Endothelial cell of umbilical vein (primary cell): ENCODE data around the gene PAIP2B. TPM values are rescaled to one million over a fixed set of nuclear protein-coding genes. Genes with fewer than 3 reads are reported as not detected.

Source experiments
- BruUV-seq: library from RNA; stranded (reverse); fragments of 400-500 nt; replicated peaks from 2 replicates; lab custom pipeline; 2021; lab: Mats Ljungman, UMichigan
- CTCF ChIA-PET: fragments of 300-600, 350-600 bp; sonication (Branson Sonifier 250); formaldehyde crosslinking; loops from one replicate; lab custom pipeline; 2021; ENCODE audit warnings: antibody characterized with exemption, inconsistent platforms; lab: Charles Lee
- POLR2A ChIA-PET: fragments of 300-600, 350-600 bp; sonication (Branson Sonifier 250); formaldehyde crosslinking; loops from one replicate; lab custom pipeline; 2021; ENCODE audit warnings: antibody characterized with exemption, inconsistent platforms; lab: Charles Lee
- DNase-seq: peaks from one replicate; pipeline ENCODE4 v3.0.0-alpha.2; 2011; ENCODE audit warnings: low read depth, low spot score
- FAIRE-seq: peaks from 2 replicates; lab custom pipeline; 2011; peaks lifted over from hg19 to GRCh38; lab: Jason Lieb, UNC
- H2AFZ ChIP-seq: 2 replicates; pipeline ENCODE4 v1.6.0; 2012; ENCODE audit warnings: low read depth, low read length, control low read depth, inconsistent platforms
- H3K27ac ChIP-seq: 2 replicates; pipeline ENCODE4 v1.5.1; 2011; ENCODE audit warnings: low read depth, mild to moderate bottlenecking, control low read depth, low read length, moderate library complexity; ENCODE audit not compliant: insufficient read depth
- H3K27me3 ChIP-seq, 2 experiments: 2 replicates each; pipeline versions ENCODE4 v1.6.0 to v1.6.1; 2011; ENCODE audit warnings: low read length in 2 of 2, mixed read lengths in 1 of 2; ENCODE audit not compliant: control insufficient read depth in 2 of 2, insufficient read depth in 2 of 2
- H3K36me3 ChIP-seq, 2 experiments: 2 replicates in 1 of 2; 3 replicates in 1 of 2; pipeline ENCODE4 v1.5.1; 2011; ENCODE audit warnings: low read length in 2 of 2, mild to moderate bottlenecking in 1 of 2, moderate library complexity in 1 of 2; ENCODE audit not compliant: control insufficient read depth in 2 of 2, insufficient read depth in 2 of 2; ENCODE audit errors: extremely low read depth in 1 of 2
- H3K4me1 ChIP-seq: 3 replicates; pipeline ENCODE4 v1.5.1; 2011; ENCODE audit warnings: mild to moderate bottlenecking, low read length; ENCODE audit not compliant: control insufficient read depth, insufficient read depth; ENCODE audit errors: extremely low read depth
- H3K4me2 ChIP-seq: 2 replicates; pipeline ENCODE4 v1.6.1; 2011; ENCODE audit warnings: low read length, control low read depth, mixed read lengths; ENCODE audit not compliant: insufficient read depth
- H3K4me3 ChIP-seq, 3 experiments: fragments of 200-600 bp in 1 of 3; sonication (generic), shearing (Covaris generic) in 1 of 3; replicated peaks in 1 of 3; 2 replicates each; pipeline ENCODE4 v1.5.1; 2011 to 2016; ENCODE audit warnings: control low read depth in 3 of 3, low read length in 3 of 3, mild to moderate bottlenecking in 2 of 3, inconsistent platforms in 1 of 3, low read depth in 1 of 3, moderate library complexity in 1 of 3; ENCODE audit not compliant: insufficient read depth in 1 of 3
- H3K79me2 ChIP-seq: 2 replicates; pipeline ENCODE4 v1.6.0; 2012; ENCODE audit warnings: low read length, inconsistent platforms; ENCODE audit not compliant: control insufficient read depth, insufficient read depth
- H3K9ac ChIP-seq: replicated peaks from 2 replicates; pipeline ENCODE3; 2011; ENCODE audit warnings: low read length, control low read depth; ENCODE audit not compliant: insufficient read depth; ENCODE audit errors: extremely low read depth
- H3K9me1 ChIP-seq: replicated peaks from 3 replicates; pipeline ENCODE4 v1.6.0; 2011; ENCODE audit warnings: mild to moderate bottlenecking, low read length; ENCODE audit not compliant: control insufficient read depth, insufficient read depth; ENCODE audit errors: extremely low read depth
- H3K9me3 ChIP-seq: replicated peaks from 2 replicates; pipeline ENCODE4 v1.5.1; 2012; ENCODE audit warnings: low read length, inconsistent platforms; ENCODE audit not compliant: control insufficient read depth, insufficient read depth
- H4K20me1 ChIP-seq: replicated peaks from 2 replicates; pipeline ENCODE3; 2011; ENCODE audit warnings: mild to moderate bottlenecking, low read length; ENCODE audit not compliant: control insufficient read depth, insufficient read depth; ENCODE audit errors: extremely low read depth
- CTCF ChIP-seq, 2 donors: IDR thresholded peaks; 1 replicate in 1 of 2; 2 replicates in 1 of 2; pipeline ENCODE4 v1.5.1; 2011; ENCODE audit warnings: low read length in 2 of 2, mild to moderate bottlenecking in 2 of 2, moderate library complexity in 2 of 2, control low read depth in 1 of 2, inconsistent platforms in 1 of 2, low read depth in 1 of 2; ENCODE audit not compliant: insufficient read depth in 1 of 2; ENCODE audit errors: extremely low read depth in 1 of 2
- EZH2 ChIP-seq: IDR thresholded peaks from 2 replicates; pipeline ENCODE4 v1.6.1; 2012; ENCODE audit warnings: borderline replicate concordance, low read depth, mild to moderate bottlenecking, moderate library complexity, low read length, inconsistent platforms; ENCODE audit not compliant: severe bottlenecking
- FOS ChIP-seq: IDR thresholded peaks from 2 replicates; pipeline ENCODE4 v1.6.1; 2011; ENCODE audit warnings: mild to moderate bottlenecking, low read length, moderate library complexity, borderline replicate concordance; ENCODE audit not compliant: insufficient read depth
- GATA2 ChIP-seq: IDR thresholded peaks from 2 replicates; pipeline ENCODE4 v1.7.0; 2011; ENCODE audit warnings: low read depth, mild to moderate bottlenecking, moderate library complexity, mixed read lengths, low read length; ENCODE audit not compliant: insufficient read length, insufficient read depth
- JUN ChIP-seq: IDR thresholded peaks from 2 replicates; pipeline ENCODE4 v1.6.1; 2011; ENCODE audit warnings: borderline replicate concordance, low read depth; ENCODE audit not compliant: insufficient read length, insufficient read depth
- MAX ChIP-seq: IDR thresholded peaks from 2 replicates; pipeline ENCODE4 v1.6.1; 2011; ENCODE audit not compliant: insufficient read depth, insufficient read length
- MYC ChIP-seq: IDR thresholded peaks from one replicate; pipeline ENCODE4 v1.6.1; 2011; ENCODE audit warnings: mild to moderate bottlenecking, low read depth, low read length
- POLR2A ChIP-seq: IDR thresholded peaks from 2 replicates; pipeline ENCODE4 v1.6.1; 2012; ENCODE audit warnings: low read depth, mild to moderate bottlenecking, control low read depth, low read length
- POLR2AphosphoS5 ChIP-seq: IDR thresholded peaks from 2 replicates; pipeline ENCODE4 v1.6.1; 2012; ENCODE audit warnings: low read depth, mild to moderate bottlenecking, control low read depth, low read length, moderate library complexity; ENCODE audit not compliant: insufficient read depth
- dilution Hi-C: fragments of 300-500 bp; cut with MboI; formaldehyde crosslinking; loops from one replicate; pipeline ENCODE4 v1.15.0; 2019; ENCODE audit warnings: low sequenced_read_pairs; ENCODE audit not compliant: extremely low pct_ligation_motif_present
- intact Hi-C: fragments of 100-400 bp; cut with micrococcal nuclease; formaldehyde crosslinking; loops from one replicate; pipeline ENCODE4 v1.10.0; 2022
- polyA plus RNA-seq, 4 experiments: library from polyadenylated mRNA; depleted of rRNA in 3 of 4; stranded (reverse) in 3 of 4; unstranded in 1 of 4; fragments of >200 nt; gene quantifications; 2 replicates each; pipeline versions ENCODE4 v1.2.1 to v1.2.3, GENCODE V29; 2011 to 2012; ENCODE audit warnings: missing spikeins in 1 of 4
- total RNA-seq: library from RNA; stranded (reverse); gene quantifications from 2 replicates; pipeline ENCODE4 v1.2.3, GENCODE V29; 2021

The PAIP2B gene
- total and polyA plus RNA-seq, 2 donors (not counting 3 experiments of a cell fraction or from before 2014, with no cell fraction given), result 0.21 to 0.62 TPM

- H4K20me1 ChIP-seq, result no peaks in the 10 kb centered on the region
- no peaks in the 10 kb centered on the region for H3K9me1 ChIP-seq
- DNase-seq, result no peak
- intact Hi-C loops, result no loop called here
- CTCF ChIA-PET, result interaction anchor here (0.6 kb wide), 1 partner anchor 116 kb away, joined by 3 read pairs; the partner anchor contains the start of gene ZNF638
- H3K36me3 ChIP-seq, result no peaks in the 10 kb centered on the region
- no TSS peak for BruUV-seq
- no peak for FAIRE-seq
- no peaks in the 10 kb centered on the region for H3K9me3 ChIP-seq
- H3K4me2 ChIP-seq, result no peak overlapping the region
- H3K4me1 ChIP-seq, result no peaks in the 10 kb centered on the region
- H3K79me2 ChIP-seq, result no peaks in the 10 kb centered on the region
- H3K27me3 ChIP-seq, result peaks cover 9 to 15% of the 10 kb centered on the region in 2 experiments
- dilution Hi-C loops, result no loop called here
- no peak overlapping the region for H3K9ac ChIP-seq
- H3K27ac ChIP-seq, result no peak overlapping the region
- POLR2A ChIA-PET, result no interaction called here
- TF ChIP-seq POLR2AphosphoS5 (no peak), GATA2 (no peak), MAX (no peak), FOS (no peak), POLR2A (no peak), MYC (no peak), JUN (no peak), CTCF (IDR thresholded peaks at IDR 0.05; ENCODE audit: extremely low read depth in 1 of 2, insufficient read depth in 1 of 2, low read depth in 1 of 2, low read length in 2 of 2) (no peak), EZH2 (no peak)
- H2AFZ ChIP-seq, result no peak overlapping the region
- no peak overlapping the region for H3K4me3 ChIP-seq
Measured at GRCh38 chr2:71215447-71215846, 11.5 kb downstream of the PAIP2B start.
